ENCODE results near the gene TUBB4B. TPM values are rescaled to one million over a fixed set of nuclear protein-coding genes. Genes with fewer than 3 reads are reported as not detected.

Gene TUBB4B
- total RNA-seq, 2 experiments from 2014 or later: 314 to 319 TPM

DNA sequence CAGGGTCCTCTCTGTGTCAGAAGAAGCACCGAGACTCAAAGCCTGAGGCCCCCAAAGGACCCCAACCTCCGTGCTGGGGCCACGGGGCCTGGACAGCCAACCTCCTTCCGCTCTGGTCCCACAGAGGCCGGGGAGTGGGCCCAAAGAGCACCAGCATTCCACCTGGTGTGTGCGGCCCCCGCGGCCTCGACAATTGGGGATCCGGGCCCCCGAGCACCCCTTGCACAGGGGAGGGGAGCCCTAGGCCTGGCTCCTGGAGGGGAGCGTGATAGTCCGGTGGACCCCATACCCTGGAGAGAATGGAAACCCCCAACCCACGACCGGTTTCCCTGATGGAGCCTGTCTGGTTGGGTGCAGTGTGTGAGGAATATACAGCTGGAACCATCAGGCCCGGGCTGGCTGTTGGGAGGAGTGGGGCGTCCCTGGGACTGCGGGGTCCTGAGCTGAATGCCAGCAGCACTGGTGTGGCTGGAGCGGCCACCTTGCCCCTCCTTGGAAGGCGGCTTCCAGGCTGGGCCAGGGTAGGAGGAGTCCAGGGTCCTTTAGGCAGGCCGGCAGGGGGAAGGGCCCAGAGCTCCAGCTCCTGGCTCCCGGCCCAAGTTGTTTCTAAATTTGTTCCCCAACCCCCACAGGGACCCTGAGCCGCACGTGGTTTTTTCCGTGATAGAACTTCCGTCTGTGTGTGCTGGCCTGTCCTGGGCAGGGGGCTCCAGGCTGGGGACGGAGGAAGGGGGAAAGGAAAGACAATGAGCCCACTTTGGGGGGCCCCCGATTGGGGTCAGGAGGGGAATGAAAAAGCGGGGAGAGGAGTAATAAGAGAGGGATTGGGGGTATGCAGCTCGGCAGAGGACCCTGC lies 35.6 kb downstream of the TUBB4B start:
- no peak for DNase-seq
- CTCF ChIA-PET: interaction anchor here (0.5 to 2.1 kb wide), 11 partner anchors 10 to 207 kb away, joined by 3 to 9 read pairs (median 4); partner anchors contain the start of genes NRARP, SAPCD2 and TUBB4B

DNA sequence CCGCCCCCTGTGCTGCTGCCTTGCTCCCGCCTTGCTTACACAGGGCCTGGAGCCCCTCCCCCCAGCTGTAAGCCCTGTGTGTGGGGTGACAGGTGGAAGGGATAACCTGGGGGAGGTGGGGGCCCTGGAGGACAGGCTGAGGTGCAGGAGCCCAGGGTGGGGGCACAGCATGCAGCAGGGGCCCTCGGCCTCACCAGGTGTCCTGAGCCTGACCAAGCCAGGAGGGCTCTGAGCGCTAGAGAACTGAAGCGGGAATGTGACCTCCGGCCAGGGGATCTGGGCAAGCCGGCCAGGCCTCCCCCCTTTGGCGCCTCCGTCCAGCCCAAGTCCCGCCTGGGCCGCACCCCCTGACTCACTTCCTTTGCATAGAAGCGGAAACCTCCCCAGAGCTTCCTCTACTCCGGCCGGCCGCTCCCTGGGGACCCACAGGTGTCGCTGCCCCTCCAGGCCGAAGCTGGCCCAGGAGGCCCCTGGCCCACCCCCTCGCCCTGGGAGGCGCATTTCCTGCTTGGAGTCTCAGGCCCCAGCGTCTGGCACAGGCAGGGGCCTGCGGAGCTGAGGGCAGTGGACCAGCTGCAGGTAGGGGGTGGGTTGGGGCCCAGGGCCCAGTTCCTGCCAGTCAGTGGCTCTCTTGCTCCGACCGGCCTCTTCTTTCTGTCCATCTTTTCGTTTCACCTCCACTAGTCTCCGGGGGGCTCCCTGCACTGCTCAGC lies 36.4 kb downstream of the TUBB4B start, which contains the start of gene TOR4A:
Gene TOR4A (plus strand): TSS at position 398 of the 713 bp plus-strand sequence. CDS start 964 bp downstream, outside the sequence.
- ChIA-PET POLR2A (interaction anchor here (1.0 to 2.9 kb wide), 8 partner anchors 8 to 162 kb away, joined by 3 to 18 read pairs (median 4); partner anchors contain the start of genes NELFB and TUBB4B), CTCF (interaction anchor here (0.5 to 2.1 kb wide), 10 partner anchors 9 to 208 kb away, joined by 3 to 9 read pairs (median 4); partner anchors contain the start of genes NRARP, SAPCD2 and TUBB4B)
- DNase-seq: peak; percentile 73
- Mint-ChIP-seq H3K9me3 (no peaks in the 10 kb centered on the region), H3K27me3 (no peaks in the 10 kb centered on the region), H3K4me3 (peak within 1 kb of the TSS; percentile 84), H3K36me3 (ENCODE audit: low read depth) (peaks cover 7% of the 10 kb centered on the region), H3K4me1 (peaks cover 26% of the 10 kb centered on the region), H3K27ac (peak within 1 kb of the TSS; percentile 79)

More for the DNA sequence above, 35.6 kb downstream of the TUBB4B start:
- POLR2A ChIA-PET: interaction anchor here (1.1 to 2.9 kb wide), 6 partner anchors 10 to 72 kb away, joined by 3 to 18 read pairs (median 6); partner anchors contain the start of genes NELFB and TUBB4B
- H3K27me3 Mint-ChIP-seq: no peaks in the 10 kb centered on the region
- H3K4me3 Mint-ChIP-seq: peak overlapping the region; percentile 58
- peaks cover 7% of the 10 kb centered on the region for H3K36me3 Mint-ChIP-seq (ENCODE audit: low read depth)
- peaks cover 23% of the 10 kb centered on the region for H3K4me1 Mint-ChIP-seq
- no peaks in the 10 kb centered on the region for H3K9me3 Mint-ChIP-seq
- peak overlapping the region; percentile 68 for H3K27ac Mint-ChIP-seq

DNA sequence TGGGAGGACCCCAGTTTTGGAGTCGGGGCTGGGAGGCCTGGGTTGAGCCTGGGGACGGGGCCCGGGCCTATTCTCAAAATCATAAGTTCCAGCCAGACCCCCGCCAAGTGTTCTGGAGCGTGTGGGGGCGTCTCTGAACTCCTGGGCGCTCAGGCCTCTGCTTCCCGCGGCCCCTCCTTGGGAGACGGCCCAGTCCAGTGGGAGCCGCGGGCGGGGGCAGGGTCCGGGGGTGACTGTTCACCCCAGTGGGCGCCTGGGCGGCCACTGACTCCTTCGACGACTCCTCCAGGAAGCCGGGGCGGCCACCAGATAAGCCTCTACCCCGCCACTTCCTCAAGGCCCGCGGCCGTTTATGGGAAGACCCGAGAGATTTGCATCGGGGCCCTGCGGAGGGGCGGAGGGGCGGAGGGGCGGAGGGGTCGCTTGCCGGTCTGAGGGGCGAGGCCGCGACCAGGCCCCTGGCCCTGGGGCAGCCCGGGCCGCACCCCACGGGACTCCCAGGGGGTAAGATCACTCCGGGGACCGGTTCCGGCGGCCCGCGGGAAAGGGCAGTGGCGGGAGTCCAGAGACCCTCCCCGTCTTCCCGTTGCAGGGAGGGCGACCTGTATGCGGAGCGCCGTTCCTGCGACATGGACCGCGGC lies 37.1 kb downstream of the TUBB4B start:
- H3K4me3 Mint-ChIP-seq: peak overlapping the region; percentile 84

DNA sequence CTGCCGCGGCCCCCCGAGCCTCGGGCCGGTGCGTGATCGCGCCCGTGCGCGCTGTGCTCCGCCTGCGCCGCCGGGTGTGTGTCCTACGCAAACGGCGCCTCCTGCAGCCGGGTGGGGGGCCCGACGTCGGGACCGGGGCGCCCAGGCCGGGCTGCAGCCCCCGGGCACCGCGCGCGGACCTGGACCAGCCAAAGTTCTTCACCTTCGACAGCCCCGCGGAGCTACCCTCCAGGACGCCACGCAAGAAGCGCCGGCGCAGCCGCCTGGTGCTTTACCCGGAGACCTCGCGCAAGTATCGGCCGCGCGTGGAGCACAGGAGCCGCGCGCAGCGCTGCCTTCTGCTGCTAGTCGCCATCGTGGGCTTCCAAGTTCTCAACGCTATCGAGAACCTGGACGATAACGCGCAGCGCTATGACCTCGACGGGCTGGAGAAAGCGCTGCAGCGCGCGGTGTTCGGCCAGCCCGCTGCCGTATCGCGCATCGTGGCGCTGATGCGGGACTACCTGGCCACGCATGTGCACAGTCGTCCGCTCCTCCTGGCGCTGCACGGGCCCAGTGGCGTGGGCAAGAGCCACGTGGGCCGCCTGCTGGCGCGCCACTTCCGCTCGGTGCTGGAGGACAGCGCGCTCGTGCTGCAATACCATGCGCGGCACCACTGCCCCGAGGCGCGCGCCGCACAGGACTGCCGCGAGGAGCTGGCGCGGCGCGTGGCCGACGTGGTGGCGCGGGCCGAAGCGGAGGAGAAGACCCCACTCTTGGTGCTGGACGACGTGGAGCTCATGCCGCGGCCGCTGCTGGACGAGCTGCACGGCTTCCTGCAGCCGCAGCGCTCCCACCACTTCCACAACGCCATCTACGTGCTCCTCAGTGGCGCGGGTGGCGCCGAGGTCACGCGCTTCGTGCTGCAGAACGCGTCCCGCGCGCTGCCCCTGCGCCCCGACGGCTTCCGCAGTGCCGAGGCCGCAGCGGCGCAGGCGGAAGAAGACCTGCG lies 37.9 kb downstream of the TUBB4B start:
- H3K4me3 Mint-ChIP-seq: peak overlapping the region; percentile 10
- no peak overlapping the region for H3K27ac Mint-ChIP-seq
- no peaks in the 10 kb centered on the region for H3K9me3 Mint-ChIP-seq
- ChIA-PET CTCF (interaction anchor here (0.6 kb wide), 1 partner anchor 350 kb away, joined by 4 read pairs; no protein-coding TSS in a partner anchor), POLR2A (interaction anchor here (1.4 to 2.9 kb wide), 3 partner anchors 23 to 38 kb away, joined by 4 to 13 read pairs (median 5); partner anchors contain the start of genes NELFB and TUBB4B)
- peaks cover 30% of the 10 kb centered on the region for H3K4me1 Mint-ChIP-seq
- H3K36me3 Mint-ChIP-seq (ENCODE audit: low read depth): peaks cover 7% of the 10 kb centered on the region
- DNase-seq: no peak
- no peaks in the 10 kb centered on the region for H3K27me3 Mint-ChIP-seq

More for the DNA sequence above, 37.1 kb downstream of the TUBB4B start:
- peak; percentile 39 for DNase-seq
- no peaks in the 10 kb centered on the region for H3K27me3 Mint-ChIP-seq
- peaks cover 30% of the 10 kb centered on the region for H3K4me1 Mint-ChIP-seq
- H3K27ac Mint-ChIP-seq: peak overlapping the region; percentile 79
- CTCF ChIA-PET: interaction anchor here (0.6 to 2.1 kb wide), 6 partner anchors 9 to 350 kb away, joined by 3 to 9 read pairs (median 4); partner anchors contain the start of genes NRARP and TUBB4B
- H3K9me3 Mint-ChIP-seq: no peaks in the 10 kb centered on the region
- H3K36me3 Mint-ChIP-seq (ENCODE audit: low read depth): peaks cover 10% of the 10 kb centered on the region
- POLR2A ChIA-PET: interaction anchor here (1.0 to 2.9 kb wide), 6 partner anchors 9 to 163 kb away, joined by 3 to 18 read pairs (median 6); partner anchors contain the start of genes NELFB and TUBB4B

DNA sequence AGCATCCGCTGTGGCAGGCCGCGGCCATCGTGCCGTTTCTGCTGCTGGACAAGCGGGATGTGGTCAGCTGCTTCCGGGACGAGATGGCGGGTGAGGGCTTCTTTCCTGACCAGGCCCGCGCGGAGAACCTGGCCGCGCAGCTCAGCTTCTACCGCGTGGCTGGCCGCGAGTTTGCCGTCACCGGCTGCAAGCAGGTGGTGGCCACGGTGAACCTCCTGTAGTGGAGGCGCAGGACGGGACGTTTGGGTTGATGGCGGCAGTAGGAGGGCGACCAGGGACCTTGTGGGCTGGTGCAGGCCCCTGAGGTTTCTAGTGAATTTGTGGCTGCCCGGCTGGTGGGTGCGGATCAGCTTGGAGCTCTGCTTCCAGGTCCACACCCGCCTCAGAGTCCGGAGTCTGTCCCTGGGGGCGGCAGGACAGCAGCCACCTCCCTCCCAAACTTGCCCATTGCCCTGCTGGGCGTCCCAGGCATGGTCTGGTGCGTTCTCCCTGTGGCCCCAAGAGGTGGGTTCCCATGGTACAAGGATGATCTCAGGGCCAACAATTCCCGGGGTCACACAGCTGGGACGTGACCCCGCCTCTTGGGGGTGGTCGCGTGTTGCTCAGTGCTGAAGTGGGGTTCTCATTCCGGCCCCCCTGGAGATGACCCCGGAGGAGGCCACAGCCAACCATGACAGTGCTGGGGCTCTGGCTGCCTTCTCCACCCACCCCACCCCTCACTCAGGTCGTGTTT lies 38.8 kb downstream of the TUBB4B start:
- Mint-ChIP-seq H3K4me1 (peaks cover 30% of the 10 kb centered on the region), H3K4me3 (peak overlapping the region; percentile 24), H3K9me3 (no peaks in the 10 kb centered on the region), H3K27ac (no peak overlapping the region), H3K27me3 (no peaks in the 10 kb centered on the region), H3K36me3 (ENCODE audit: low read depth) (peaks cover 7% of the 10 kb centered on the region)
- ChIA-PET CTCF (interaction anchor here (0.6 kb wide), 1 partner anchor 160 kb away, joined by 5 read pairs; no protein-coding TSS in a partner anchor), POLR2A (interaction anchor here (1.4 to 1.8 kb wide), 2 partner anchors 24 to 39 kb away, joined by 4 to 5 read pairs; partner anchors contain the start of genes NELFB and TUBB4B)
- no peak for DNase-seq

DNA sequence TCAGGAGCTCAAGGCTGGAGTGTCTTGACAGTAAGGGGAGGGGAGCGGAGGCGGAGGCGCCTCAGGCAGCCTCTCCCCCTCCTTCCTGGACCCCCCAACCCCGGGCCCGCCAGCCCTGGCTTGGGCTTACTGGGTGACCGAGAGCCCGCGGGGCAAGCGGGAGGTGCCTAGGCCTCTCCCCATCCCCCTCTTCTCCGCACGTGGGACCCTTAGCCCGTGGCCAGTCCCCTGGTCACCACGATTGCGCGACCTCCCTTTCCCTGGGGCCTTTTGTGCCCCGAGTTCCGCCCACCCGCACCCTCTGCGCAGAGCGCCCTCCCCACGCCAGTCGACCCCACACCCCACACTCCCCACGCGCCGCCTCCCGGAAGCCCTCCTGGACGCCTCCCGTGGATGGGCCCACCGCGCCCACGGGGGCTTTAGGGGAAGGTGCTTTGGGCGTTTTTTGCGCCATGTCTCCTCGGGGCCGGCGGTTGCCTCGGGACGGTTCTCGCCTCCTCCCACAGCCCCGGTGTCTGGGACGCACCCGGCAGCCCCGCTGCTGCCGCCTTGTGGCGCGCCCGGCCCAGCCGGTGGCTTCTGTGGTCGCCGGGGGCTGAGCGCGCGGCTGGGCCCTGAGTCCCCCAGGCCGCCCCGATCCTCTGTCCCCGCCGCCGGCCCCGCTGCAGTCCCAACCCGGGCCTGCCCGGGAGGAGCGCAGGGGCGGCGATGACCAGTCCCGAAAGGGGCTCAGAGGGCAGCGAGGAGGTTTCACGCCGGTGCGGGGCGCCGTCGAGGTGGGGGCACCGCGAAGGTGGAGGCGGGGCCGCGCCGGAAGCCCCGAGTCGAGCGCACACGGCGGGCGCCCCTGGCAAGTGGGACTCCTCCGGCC lies 39.6 kb downstream of the TUBB4B start:
- peaks cover 7% of the 10 kb centered on the region for H3K36me3 Mint-ChIP-seq (ENCODE audit: low read depth)
- ChIA-PET POLR2A (interaction anchor here (1.4 to 1.8 kb wide), 3 partner anchors 25 to 40 kb away, joined by 4 to 5 read pairs (median 5); partner anchors contain the start of genes NELFB and TUBB4B), CTCF (interaction anchor here (0.6 kb wide), 1 partner anchor 160 kb away, joined by 5 read pairs; no protein-coding TSS in a partner anchor)
- peaks cover 26% of the 10 kb centered on the region for H3K4me1 Mint-ChIP-seq
- no peaks in the 10 kb centered on the region for H3K9me3 Mint-ChIP-seq
- H3K4me3 Mint-ChIP-seq: peak overlapping the region; percentile 24
- no peaks in the 10 kb centered on the region for H3K27me3 Mint-ChIP-seq
- no peak overlapping the region for H3K27ac Mint-ChIP-seq
- no peak for DNase-seq

DNA sequence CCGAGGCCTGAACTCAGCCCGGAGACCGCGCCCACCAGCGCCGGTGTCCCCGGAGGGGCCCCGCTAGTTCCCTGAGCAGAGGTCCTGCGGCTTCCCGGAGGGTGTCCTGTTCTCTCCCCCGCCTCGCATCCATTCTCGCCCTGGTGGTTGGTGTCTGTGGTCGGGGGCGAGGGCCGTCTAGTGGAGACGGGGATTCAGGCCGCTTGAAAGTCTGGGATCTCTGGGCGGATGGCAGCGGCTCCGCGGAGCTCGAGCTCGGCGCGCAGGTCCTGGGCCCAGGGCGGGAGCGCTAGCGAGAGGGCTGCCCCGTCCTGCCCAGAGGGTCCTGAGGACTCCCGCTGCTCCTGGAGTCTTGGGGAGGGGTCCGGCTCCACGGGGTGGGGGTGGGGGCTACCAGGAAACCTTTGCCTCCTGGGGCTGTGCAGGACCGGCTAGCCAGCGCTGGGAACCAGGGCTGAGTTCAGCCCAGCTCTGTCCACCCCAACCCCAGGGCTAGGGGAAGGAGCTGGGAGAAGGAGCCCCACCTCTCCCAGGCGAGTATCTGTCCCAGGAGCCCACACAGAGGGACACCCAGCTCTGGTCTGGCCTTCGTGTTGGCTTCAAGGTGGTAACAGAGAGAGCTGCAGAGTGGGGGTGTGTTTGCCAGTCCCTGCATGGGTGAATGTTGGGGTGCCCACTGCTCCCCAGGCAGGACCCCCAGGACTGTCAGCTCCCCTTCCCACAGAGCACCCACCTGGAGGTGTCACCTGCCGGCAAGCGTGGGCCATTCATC lies 40.4 kb downstream of the TUBB4B start:
- CTCF ChIA-PET: interaction anchor here (0.7 kb wide), 1 partner anchor 214 kb away, joined by 3 read pairs; no protein-coding TSS in a partner anchor
- peaks cover 7% of the 10 kb centered on the region for H3K36me3 Mint-ChIP-seq (ENCODE audit: low read depth)
- no peak overlapping the region for H3K27ac Mint-ChIP-seq
- H3K27me3 Mint-ChIP-seq: no peaks in the 10 kb centered on the region
- DNase-seq: no peak
- H3K9me3 Mint-ChIP-seq: no peaks in the 10 kb centered on the region
- peaks cover 23% of the 10 kb centered on the region for H3K4me1 Mint-ChIP-seq
- no peak overlapping the region for H3K4me3 Mint-ChIP-seq
- POLR2A ChIA-PET: interaction anchor here (0.6 to 1.7 kb wide), 2 partner anchors 41 to 162 kb away, joined by 3 to 5 read pairs; partner anchors contain the start of gene TUBB4B

DNA sequence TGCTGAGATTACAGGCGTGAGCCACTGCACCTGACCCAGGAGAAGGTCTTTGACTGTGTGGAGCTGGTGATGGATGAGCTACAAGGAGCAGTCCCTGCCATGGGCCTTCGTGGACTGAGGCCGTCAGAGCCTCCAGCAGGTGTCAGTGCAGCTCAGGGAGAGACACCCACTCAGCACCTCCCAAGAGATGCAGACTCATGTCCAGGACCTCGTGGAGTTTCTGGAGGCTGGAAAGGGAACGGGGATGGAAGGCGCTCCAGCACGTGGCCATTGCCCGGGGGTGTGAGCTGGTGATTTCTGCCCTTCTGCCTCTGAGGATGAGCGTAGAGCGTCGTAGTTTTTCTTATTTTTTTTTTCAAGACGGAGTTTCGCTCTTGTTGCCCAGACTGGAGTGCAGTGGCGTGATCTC lies 45.9 kb downstream of the TUBB4B start:
- H3K9me3 Mint-ChIP-seq: no peaks in the 10 kb centered on the region
- peaks cover 4% of the 10 kb centered on the region for H3K27me3 Mint-ChIP-seq
- H3K27ac Mint-ChIP-seq: no peak overlapping the region
- CTCF ChIA-PET: interaction anchor here (0.7 to 1.7 kb wide), 12 partner anchors 10 to 383 kb away, joined by 3 to 9 read pairs (median 3); partner anchors contain the start of genes NRARP and TOR4A
- peaks cover 8% of the 10 kb centered on the region for H3K4me1 Mint-ChIP-seq
- DNase-seq: peak; percentile 50
- H3K36me3 Mint-ChIP-seq (ENCODE audit: low read depth): peaks cover 4% of the 10 kb centered on the region
- POLR2A ChIA-PET: interaction anchor here (1.2 kb wide), 2 partner anchors 9 to 46 kb away, joined by 4 to 8 read pairs; partner anchors contain the start of genes TOR4A and TUBB4B
- no peak overlapping the region for H3K4me3 Mint-ChIP-seq

DNA sequence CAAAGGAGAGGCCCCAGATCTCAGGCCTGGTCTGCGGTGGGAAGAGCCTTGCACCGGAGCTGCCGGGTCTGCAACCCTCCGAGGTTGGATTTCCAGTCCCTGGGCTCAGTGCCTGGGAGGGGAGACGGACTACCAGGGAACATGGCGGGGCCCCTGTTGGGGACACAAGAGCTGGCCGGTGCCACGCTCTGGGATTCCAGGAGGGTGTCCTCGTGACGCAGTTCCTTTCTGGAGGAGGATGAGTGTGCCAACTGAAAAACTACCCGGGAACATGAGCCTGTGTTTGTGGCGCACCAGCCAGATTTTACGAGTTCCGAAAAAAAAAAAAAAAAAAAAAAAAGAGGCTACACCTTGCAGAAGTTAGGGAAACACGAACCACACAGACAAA lies 52.0 kb downstream of the TUBB4B start:
- no peaks in the 10 kb centered on the region for H3K36me3 Mint-ChIP-seq (ENCODE audit: low read depth)
- H3K4me3 Mint-ChIP-seq: no peak overlapping the region
- peaks cover 7% of the 10 kb centered on the region for H3K4me1 Mint-ChIP-seq
- H3K27me3 Mint-ChIP-seq: peaks cover 28% of the 10 kb centered on the region
- H3K27ac Mint-ChIP-seq: no peak overlapping the region
- CTCF ChIA-PET: no interaction called here
- POLR2A ChIA-PET: no interaction called here
- DNase-seq: no peak
- H3K9me3 Mint-ChIP-seq: no peaks in the 10 kb centered on the region

Measured in activated CD4-positive, alpha-beta memory T cell treated with anti-CD3 and anti-CD28 coated beads, Interleukin-2, amount 10 ng/mL, durations not matched to agents 7 days and 5 days (primary cell).